Measurements from ENCODE around the gene DNAJC12. TPM values are rescaled to one million over a fixed set of nuclear protein-coding genes. Genes with fewer than 3 reads are reported as not detected.

The DNAJC12 gene
- total and polyA plus RNA-seq, 4 donors: 15.5 to 25.4 (median 17.7) TPM

DNA sequence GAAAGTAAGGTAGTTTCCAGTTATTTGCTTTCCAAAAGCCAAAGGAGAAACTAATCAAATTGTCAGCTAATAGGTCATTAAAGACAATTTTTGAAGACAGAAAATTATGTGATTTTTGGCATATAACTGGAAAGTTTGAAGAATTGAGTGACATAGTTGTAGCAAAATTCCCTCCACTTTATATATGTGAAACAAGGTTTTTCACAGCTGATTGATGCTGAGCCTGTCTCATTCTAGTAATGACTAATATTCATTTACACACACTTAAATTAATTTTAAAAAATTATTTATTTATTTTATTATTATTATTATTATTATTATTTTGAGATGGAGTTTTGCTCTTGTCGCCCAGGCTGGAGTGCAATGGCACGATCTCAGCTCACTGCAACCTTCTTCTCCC is 30.1 kb upstream of the DNAJC12 start:
- no peaks in the 10 kb centered on the region for H3K27me3 ChIP-seq (ENCODE audit: control insufficient read depth, insufficient read depth, low read length)

DNA sequence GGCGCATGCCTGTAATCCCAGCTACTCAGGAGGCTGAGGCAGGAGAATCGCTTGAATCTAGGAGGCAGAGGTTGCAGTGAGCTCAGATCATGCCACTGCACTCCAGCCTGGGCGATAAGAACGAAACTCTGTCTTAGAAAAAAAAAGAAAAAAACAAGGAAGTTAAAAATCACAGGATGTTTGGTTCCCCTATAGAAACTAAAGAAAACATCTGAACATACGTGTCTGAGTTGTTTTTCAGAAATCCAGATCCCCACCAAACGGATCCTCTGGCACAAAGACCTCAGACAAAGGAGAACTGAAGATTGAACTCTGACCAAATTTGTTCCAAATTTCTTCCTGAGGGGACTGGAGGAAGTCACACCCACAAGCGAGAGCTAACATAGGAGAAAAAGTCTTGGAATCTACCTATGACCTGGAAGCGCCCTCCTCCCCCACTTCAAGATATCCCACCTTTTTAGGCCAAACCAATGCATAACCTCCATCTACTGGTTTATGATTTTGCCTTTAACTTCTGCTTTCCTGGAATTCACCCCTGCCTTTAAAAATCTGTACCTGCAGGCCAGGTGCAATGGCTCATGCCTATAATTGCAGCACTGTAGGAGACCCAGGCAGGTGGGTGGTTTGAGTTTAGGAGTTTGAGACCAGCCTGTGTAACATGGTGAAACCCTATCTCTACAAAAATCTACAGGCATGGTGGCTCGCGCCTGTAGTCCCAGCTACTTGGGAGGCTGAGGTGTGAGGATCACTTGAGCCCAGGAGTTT is 26.8 kb upstream of the DNAJC12 start:
- Histone ChIP-seq H3K9me3 (ENCODE audit: control insufficient read depth, insufficient read depth, low read length) (no peaks in the 10 kb centered on the region), H3K27ac (ENCODE audit: low read depth, low read length) (no peak overlapping the region), H3K4me1 (ENCODE audit: control insufficient read depth, insufficient read depth, low read length) (no peaks in the 10 kb centered on the region), H3K4me3 (ENCODE audit: low read depth, low read length) (no peak overlapping the region), H3K36me3 (ENCODE audit: control insufficient read depth, insufficient read depth, low read length) (no peaks in the 10 kb centered on the region), H3K27me3 (ENCODE audit: control insufficient read depth, insufficient read depth, low read length) (no peaks in the 10 kb centered on the region)
- 81% methylated on average over 7 of the region's 10 CpGs for WGBS (ENCODE audit: insufficient coverage)
- no peak for DNase-seq (ENCODE audit: low read depth in 4 of 6, low spot score in 6 of 6)

More for the DNA sequence above, 30.1 kb upstream of the DNAJC12 start:
- DNase-seq (ENCODE audit: low read depth in 4 of 6, low spot score in 6 of 6): no peak
- no CpG with 5 or more reads among the region's 2 CpGs for WGBS (ENCODE audit: insufficient coverage)
- Histone ChIP-seq H3K9me3 (ENCODE audit: control insufficient read depth, insufficient read depth, low read length) (no peaks in the 10 kb centered on the region), H3K4me3 (ENCODE audit: low read depth, low read length) (no peak overlapping the region), H3K36me3 (ENCODE audit: control insufficient read depth, insufficient read depth, low read length) (no peaks in the 10 kb centered on the region), H3K27ac (ENCODE audit: low read depth, low read length) (no peak overlapping the region), H3K4me1 (ENCODE audit: control insufficient read depth, insufficient read depth, low read length) (no peaks in the 10 kb centered on the region)

DNA sequence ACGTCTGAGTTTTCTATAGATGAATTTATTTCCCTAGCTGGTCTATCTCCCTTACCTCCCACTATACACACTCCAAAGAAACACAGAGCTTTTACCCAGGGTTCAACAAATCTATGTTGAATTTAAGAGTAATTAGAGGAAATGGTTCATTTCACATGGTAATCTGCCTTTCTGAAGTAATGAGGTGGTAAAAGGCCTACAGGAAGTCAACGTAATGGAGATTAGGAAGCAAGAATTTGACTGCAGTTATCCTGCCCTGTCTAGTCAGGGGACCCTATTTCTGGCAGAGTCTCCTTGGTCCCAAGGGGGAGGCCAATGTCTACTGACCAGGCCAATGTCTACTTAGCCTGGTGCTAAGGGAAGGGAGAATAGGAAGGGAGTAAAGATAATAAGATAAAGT is 25.1 kb upstream of the DNAJC12 start:
- 18% methylated on average over 1 of the region's 2 CpGs for WGBS (ENCODE audit: insufficient coverage)
- no peaks in the 10 kb centered on the region for H3K9me3 ChIP-seq (ENCODE audit: control insufficient read depth, insufficient read depth, low read length)
- no peak overlapping the region for H3K4me3 ChIP-seq (ENCODE audit: low read depth, low read length)
- no peaks in the 10 kb centered on the region for H3K4me1 ChIP-seq (ENCODE audit: control insufficient read depth, insufficient read depth, low read length)
- H3K27me3 ChIP-seq (ENCODE audit: control insufficient read depth, insufficient read depth, low read length): no peaks in the 10 kb centered on the region
- H3K36me3 ChIP-seq (ENCODE audit: control insufficient read depth, insufficient read depth, low read length): no peaks in the 10 kb centered on the region
- H3K27ac ChIP-seq (ENCODE audit: low read depth, low read length): no peak overlapping the region
- DNase-seq (ENCODE audit: low read depth in 4 of 6, low spot score in 6 of 6): peak in 1 of 6 donors; percentile 38

DNA sequence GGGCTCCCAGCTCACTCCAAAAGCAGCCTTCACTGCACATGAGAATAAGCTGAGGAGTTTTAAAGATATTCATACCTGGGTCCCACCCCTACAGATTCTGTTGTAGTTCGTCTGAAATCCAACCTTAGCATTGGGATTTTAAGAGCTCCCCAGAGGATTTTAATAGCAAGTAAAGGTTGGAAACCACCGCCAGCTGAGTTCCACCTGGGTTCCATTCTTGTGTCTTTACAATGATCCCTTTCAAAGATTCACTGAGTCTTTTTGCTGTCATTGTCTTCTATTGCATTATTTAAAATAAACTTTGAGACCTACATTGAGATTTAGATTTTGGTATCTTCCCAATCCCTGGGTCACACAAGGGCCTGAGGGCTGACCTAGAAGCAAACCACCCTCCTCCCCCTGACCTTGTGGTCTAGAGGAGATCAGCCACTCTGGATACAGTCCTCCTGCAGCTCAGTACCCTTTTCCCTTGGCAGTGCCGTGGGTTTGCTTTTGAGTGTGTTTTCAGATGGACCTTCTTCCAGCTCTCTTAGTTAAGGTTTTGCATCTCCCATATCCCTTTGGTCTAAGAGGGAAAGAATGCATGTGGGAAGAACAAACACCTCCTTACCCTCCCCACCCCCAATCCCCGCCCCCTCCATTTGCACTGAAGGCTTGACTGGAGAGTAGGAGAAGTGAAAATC is 23.9 kb upstream of the DNAJC12 start:
- H3K4me3 ChIP-seq (ENCODE audit: low read depth, low read length): no peak overlapping the region
- no peaks in the 10 kb centered on the region for H3K27me3 ChIP-seq (ENCODE audit: control insufficient read depth, insufficient read depth, low read length)
- no CpG with 5 or more reads among the region's 4 CpGs for WGBS (ENCODE audit: insufficient coverage)
- H3K36me3 ChIP-seq (ENCODE audit: control insufficient read depth, insufficient read depth, low read length): no peaks in the 10 kb centered on the region
- H3K4me1 ChIP-seq (ENCODE audit: control insufficient read depth, insufficient read depth, low read length): no peaks in the 10 kb centered on the region
- H3K27ac ChIP-seq (ENCODE audit: low read depth, low read length): no peak overlapping the region
- no peak for DNase-seq (ENCODE audit: low read depth in 4 of 6, low spot score in 6 of 6)
- H3K9me3 ChIP-seq (ENCODE audit: control insufficient read depth, insufficient read depth, low read length): no peaks in the 10 kb centered on the region

DNA sequence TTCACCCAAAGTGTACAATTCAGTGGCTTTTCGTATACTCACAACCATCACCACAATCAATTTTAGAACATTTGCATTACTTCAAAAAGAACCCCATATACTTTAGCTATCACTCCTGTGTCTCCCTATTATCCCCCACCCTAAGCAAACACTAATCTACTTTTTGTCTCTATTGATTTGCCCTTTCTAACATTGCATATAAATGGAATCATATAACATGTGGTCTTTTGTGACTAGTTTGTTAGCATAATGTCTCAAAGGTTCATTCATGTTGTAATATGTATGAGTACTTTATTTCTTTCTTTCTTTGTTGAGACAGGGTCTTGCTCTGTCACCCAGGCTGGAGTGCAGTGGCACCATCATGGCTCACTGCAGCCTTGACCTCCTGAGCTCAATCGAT is 21.0 kb upstream of the DNAJC12 start:
- Histone ChIP-seq H3K4me1 (ENCODE audit: control insufficient read depth, insufficient read depth, low read length) (no peaks in the 10 kb centered on the region), H3K9me3 (ENCODE audit: control insufficient read depth, insufficient read depth, low read length) (no peaks in the 10 kb centered on the region), H3K27me3 (ENCODE audit: control insufficient read depth, insufficient read depth, low read length) (no peaks in the 10 kb centered on the region), H3K27ac (ENCODE audit: low read depth, low read length) (no peak overlapping the region), H3K4me3 (ENCODE audit: low read depth, low read length) (no peak overlapping the region), H3K36me3 (ENCODE audit: control insufficient read depth, insufficient read depth, low read length) (no peaks in the 10 kb centered on the region)
- no peak for DNase-seq (ENCODE audit: low read depth in 4 of 6, low spot score in 6 of 6)
- 92% methylated on average over 1 of the region's 2 CpGs for WGBS (ENCODE audit: insufficient coverage)

DNA sequence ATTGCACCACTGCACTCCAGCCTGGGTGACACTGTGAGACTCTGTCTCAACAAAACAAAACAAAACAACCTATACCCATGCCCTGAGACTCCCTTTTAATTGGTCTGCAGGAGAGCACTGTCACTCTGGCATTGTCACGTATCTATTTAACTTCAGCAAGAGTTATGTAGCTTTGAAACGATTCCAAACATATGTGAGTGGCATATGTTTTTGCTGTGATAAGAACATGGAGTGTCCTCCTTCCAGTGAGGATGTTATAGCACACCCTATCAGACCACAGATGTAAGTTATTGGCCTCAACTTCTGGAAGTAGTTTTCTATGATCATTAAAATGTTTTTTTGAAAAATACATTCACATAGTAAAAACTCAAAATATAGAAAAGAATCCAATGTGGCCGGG is 15.5 kb upstream of the DNAJC12 start:
- no CpG with 5 or more reads among the region's 3 CpGs for WGBS (ENCODE audit: insufficient coverage)
- H3K9me3 ChIP-seq (ENCODE audit: control insufficient read depth, insufficient read depth, low read length): no peaks in the 10 kb centered on the region
- no peaks in the 10 kb centered on the region for H3K27me3 ChIP-seq (ENCODE audit: control insufficient read depth, insufficient read depth, low read length)
- H3K27ac ChIP-seq (ENCODE audit: low read depth, low read length): no peak overlapping the region
- no peak for DNase-seq (ENCODE audit: low read depth in 4 of 6, low spot score in 6 of 6)
- H3K36me3 ChIP-seq (ENCODE audit: control insufficient read depth, insufficient read depth, low read length): no peaks in the 10 kb centered on the region
- no peaks in the 10 kb centered on the region for H3K4me1 ChIP-seq (ENCODE audit: control insufficient read depth, insufficient read depth, low read length)
- H3K4me3 ChIP-seq (ENCODE audit: low read depth, low read length): no peak overlapping the region

DNA sequence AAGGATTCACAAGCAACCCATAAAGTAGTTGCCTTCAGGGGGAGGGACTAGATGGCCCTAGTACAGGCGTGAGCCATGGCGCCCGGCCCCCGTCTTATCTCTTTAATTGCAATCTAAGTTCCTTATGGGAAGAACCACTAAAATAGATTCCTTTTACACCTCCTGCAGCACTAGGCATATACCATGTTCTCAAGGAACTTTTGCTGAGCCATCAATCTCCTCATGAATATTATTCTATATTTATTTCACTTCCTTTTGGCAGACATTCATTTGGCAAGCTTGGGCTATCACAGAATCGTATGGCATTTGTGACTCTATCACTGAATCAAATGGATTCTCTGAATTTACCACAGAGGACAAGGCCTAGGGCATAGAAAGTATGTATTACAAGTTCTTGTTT is 14.8 kb upstream of the DNAJC12 start:
- Histone ChIP-seq H3K4me3 (ENCODE audit: low read depth, low read length) (no peak overlapping the region), H3K27me3 (ENCODE audit: control insufficient read depth, insufficient read depth, low read length) (no peaks in the 10 kb centered on the region), H3K4me1 (ENCODE audit: control insufficient read depth, insufficient read depth, low read length) (no peaks in the 10 kb centered on the region), H3K27ac (ENCODE audit: low read depth, low read length) (no peak overlapping the region), H3K36me3 (ENCODE audit: control insufficient read depth, insufficient read depth, low read length) (no peaks in the 10 kb centered on the region), H3K9me3 (ENCODE audit: control insufficient read depth, insufficient read depth, low read length) (no peaks in the 10 kb centered on the region)
- WGBS (ENCODE audit: insufficient coverage): no CpG with 5 or more reads among the region's 5 CpGs
- peak in 1 of 6 donors; percentile 33 for DNase-seq (ENCODE audit: low read depth in 4 of 6, low spot score in 6 of 6)

DNA sequence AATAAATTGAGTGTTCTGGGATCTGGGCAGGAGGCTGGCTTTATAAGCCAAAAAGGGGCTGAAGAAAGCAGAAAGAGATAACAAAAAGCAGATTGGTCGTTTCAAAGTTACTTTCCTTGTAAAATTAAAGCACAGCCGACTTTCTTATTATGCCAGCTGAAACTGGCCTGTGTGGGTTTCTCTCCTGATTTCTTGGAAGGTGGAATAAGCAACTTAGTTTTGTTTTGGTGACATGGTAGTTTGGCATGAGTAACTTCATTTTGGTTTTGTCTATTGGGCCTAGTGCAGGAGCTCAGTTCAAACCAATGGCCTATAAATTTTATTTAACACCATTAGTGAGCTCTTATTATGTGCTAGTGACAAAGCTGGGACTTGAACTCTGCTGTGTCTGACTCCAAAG is 13.2 kb upstream of the DNAJC12 start:
- Histone ChIP-seq H3K4me3 (ENCODE audit: low read depth, low read length) (no peak overlapping the region), H3K27me3 (ENCODE audit: control insufficient read depth, insufficient read depth, low read length) (no peaks in the 10 kb centered on the region), H3K4me1 (ENCODE audit: control insufficient read depth, insufficient read depth, low read length) (no peaks in the 10 kb centered on the region), H3K9me3 (ENCODE audit: control insufficient read depth, insufficient read depth, low read length) (no peaks in the 10 kb centered on the region), H3K36me3 (ENCODE audit: control insufficient read depth, insufficient read depth, low read length) (no peaks in the 10 kb centered on the region), H3K27ac (ENCODE audit: low read depth, low read length) (no peak overlapping the region)
- WGBS (ENCODE audit: insufficient coverage): no CpG with 5 or more reads among the region's 2 CpGs
- DNase-seq (ENCODE audit: low read depth in 4 of 6, low spot score in 6 of 6): no peak

DNA sequence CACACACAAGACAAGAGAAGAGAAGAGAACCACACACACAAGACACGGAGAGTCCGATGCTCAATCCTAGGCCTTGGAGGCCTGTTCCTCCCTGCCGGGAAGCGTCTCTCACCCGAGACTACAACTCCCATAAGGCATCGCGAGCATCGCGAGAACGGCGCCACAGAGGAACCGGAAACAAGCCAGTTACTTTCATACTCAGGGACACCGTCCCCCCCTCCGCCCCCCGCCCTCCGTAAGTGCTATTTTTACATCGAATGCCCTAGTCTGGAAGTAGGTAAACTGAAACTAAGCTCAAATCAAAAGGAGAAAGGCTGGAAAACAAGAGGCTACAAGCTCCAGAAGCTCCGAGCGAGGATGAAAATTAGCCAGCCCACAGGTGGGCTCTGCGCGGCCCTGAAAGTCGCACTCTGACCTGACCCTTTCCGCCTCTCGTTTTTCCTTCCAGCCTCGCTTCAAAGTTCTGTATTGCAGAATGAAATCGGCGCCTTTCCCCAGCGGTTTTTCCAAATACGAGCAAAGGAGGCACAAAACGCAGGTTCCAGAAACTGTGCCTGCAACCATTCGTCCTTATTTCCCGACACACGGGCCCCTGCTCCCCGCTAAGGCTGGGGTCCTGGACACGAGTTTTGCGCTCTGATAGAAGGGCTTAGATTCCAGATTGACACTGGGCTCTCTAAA is 11.5 kb upstream of the DNAJC12 start:
- Histone ChIP-seq H3K4me3 (ENCODE audit: low read depth, low read length) (peak overlapping the region; percentile 86), H3K36me3 (ENCODE audit: control insufficient read depth, insufficient read depth, low read length) (no peaks in the 10 kb centered on the region), H3K27ac (ENCODE audit: low read depth, low read length) (peak overlapping the region; percentile 87), H3K4me1 (ENCODE audit: control insufficient read depth, insufficient read depth, low read length) (no peaks in the 10 kb centered on the region), H3K9me3 (ENCODE audit: control insufficient read depth, insufficient read depth, low read length) (no peaks in the 10 kb centered on the region), H3K27me3 (ENCODE audit: control insufficient read depth, insufficient read depth, low read length) (no peaks in the 10 kb centered on the region)
- peak; percentile 84 to 98 (median 91) for DNase-seq (ENCODE audit: low read depth in 4 of 6, low spot score in 6 of 6)
- under 1% methylated on average over 28 of the region's 36 CpGs for WGBS (ENCODE audit: insufficient coverage)
